ENCODE data around the gene GJA3. TPM values are rescaled to one million over a fixed set of nuclear protein-coding genes. Genes with fewer than 3 reads are reported as not detected.
"Not testable (repeated sequence)": the region's sequence is repeated elsewhere in the genome, so short reads cannot be mapped to it uniquely, and the experiment has no call there.

The GJA3 gene
- polyA plus RNA-seq, 6 donors from 2014 or later, result 0.13 to 0.25 (median 0.14) TPM; not detected in 3

DNA sequence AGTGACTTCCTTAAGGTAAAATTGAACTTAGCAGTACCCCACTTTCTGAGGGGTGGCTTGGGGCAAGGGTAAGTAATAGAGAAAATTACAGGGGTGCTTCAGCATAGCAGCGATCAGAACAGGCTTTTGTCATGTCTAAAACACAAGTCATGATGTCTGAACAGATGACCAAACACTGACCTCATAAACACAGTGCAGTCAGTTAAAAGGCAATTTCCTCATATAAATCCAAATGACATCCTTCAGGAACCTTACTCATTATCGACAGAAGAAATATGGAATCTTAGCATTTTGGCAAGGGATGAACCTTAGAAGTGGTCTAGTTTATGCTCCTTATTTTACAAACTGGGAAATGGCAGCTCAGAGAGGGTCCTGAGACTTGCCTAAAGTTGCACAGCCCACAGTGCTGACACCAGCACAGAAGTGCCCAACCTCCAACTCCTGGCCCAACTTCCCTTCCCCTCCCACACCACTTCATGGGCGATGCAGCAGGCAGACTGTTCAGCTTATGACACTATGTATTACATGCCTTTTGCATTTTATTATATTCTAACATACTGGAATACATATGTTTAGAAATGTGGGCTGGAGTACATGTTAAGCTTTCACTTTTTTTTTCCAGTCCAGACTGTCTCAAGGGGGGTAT, 3.6 kb downstream of the GJA3 start:
- ATAC-seq (ENCODE audit: low read depth in 2 of 2) (no peak), DNase-seq (no peak)
- no peak overlapping the region for H3K4me3 Mint-ChIP-seq
- no peaks in the 10 kb centered on the region for H3K36me3 Mint-ChIP-seq
- H3K4me1 Mint-ChIP-seq, result peaks cover 0 to 17% (median 15%) of the 10 kb centered on the region in 3 donors
- peaks cover 0 to 2% (median 0%) of the 10 kb centered on the region in 7 donors for H3K9me3 Mint-ChIP-seq
- H3K27ac Mint-ChIP-seq, result no peak overlapping the region
- peaks cover 0 to 7% (median 0%) of the 10 kb centered on the region in 3 donors for H3K27me3 Mint-ChIP-seq

DNA sequence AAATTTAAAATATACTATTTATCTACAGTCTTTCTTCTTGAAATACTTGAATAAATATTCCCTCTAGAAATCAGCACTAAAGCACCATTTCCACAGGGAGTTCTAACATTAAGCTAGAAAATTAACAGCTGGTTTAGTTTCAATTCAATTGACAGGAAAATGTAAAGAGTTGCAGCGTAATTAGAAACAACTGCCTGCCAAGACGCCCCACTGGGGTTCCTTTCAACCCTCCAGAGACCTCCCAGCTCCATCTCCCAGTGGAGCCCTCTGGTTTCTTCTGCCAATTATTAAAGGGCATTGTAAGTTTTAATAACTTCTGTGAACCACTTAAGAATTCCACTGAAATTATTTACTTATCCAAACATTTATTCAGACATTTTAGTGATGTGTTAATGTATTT, 4.2 kb downstream of the GJA3 start:
- ATAC-seq (ENCODE audit: low read depth in 2 of 2), result no peak
- H3K27ac Mint-ChIP-seq, result no peak overlapping the region
- peaks cover 0 to 3% (median 0%) of the 10 kb centered on the region in 7 donors for H3K9me3 Mint-ChIP-seq
- no peak for DNase-seq
- peaks cover 0 to 13% (median 10%) of the 10 kb centered on the region in 3 donors for H3K4me1 Mint-ChIP-seq
- peaks cover 3 to 7% (median 5%) of the 10 kb centered on the region in 3 donors for H3K27me3 Mint-ChIP-seq
- H3K4me3 Mint-ChIP-seq, result no peak overlapping the region
- H3K36me3 Mint-ChIP-seq, result no peaks in the 10 kb centered on the region

DNA sequence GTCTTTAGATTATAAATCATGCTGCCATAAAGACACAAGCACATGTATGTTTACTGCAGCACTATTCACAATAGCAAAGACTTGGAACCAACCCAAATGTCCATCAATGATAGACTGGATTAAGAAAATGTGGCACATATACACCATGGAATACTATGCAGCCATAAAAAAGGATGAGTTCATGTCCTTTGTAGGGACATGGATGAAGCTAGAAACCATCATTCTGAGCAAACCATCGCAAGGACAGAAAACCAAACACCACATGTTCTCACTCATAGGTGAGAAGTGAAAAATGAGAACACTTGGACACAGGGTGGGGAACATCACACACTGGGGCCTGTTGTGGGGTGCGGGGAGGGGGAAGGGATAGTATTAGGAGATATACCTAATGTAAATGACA, 7.6 kb downstream of the GJA3 start:
- DNase-seq; H3K4me3 Mint-ChIP-seq; H3K27ac Mint-ChIP-seq; H3K9me3 Mint-ChIP-seq; H3K4me1 Mint-ChIP-seq; ATAC-seq (ENCODE audit: low read depth in 2 of 2): not testable (repeated sequence)
- Mint-ChIP-seq H3K27me3 (peaks cover 11 to 36% (median 31%) of the 10 kb centered on the region in 3 donors), H3K36me3 (peaks cover 0 to 10% of the 10 kb centered on the region in 2 donors)

DNA sequence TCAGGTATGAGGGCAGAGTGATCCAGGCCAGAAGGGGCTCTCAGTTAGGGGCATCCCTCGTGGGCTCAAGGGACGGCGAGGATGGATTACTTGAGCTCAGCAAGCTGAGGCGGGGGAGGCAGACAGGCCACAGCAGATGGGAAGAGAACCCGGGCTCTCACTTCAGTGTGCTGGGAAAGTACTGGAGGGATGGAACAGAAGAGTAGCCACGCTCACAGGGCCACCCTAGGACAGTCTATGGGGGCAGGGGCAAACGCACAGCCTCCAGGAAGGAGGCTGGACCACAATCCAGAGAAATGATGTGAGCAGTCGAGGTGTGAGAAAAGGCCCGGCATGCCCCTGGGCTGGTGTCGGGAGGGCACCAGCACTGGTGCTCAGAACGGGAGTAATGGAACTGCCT, 9.2 kb downstream of the GJA3 start:
- peaks cover 16 to 50% (median 43%) of the 10 kb centered on the region in 3 donors for H3K27me3 Mint-ChIP-seq
- H3K4me1 Mint-ChIP-seq, result no peaks in the 10 kb centered on the region
- peaks cover 0 to 4% (median 0%) of the 10 kb centered on the region in 7 donors for H3K9me3 Mint-ChIP-seq
- H3K27ac Mint-ChIP-seq, result no peak overlapping the region
- H3K36me3 Mint-ChIP-seq, result peaks cover 0 to 10% of the 10 kb centered on the region in 2 donors
- no peak overlapping the region for H3K4me3 Mint-ChIP-seq
- DNase-seq, result no peak
- ATAC-seq (ENCODE audit: low read depth in 2 of 2), result no peak

DNA sequence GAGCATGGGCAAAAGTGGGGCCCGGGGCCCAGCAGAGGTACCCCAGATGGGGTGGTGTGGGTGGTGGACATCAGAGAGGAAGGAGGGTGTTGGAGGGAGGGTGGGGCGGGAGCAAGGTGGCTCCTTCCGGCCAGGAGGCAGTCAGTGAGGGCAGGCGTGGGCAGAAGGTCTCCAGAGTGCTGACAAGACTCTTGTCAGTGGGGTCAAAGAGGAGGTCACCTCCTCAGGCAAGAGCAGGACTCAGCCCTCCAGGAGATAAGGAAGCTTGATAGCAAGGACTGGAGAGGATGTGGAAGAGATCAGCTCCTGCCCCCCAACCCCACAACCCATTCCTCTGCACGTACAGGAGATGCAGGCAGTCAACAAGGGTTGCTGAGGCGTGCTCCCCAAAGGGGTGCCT, 9.8 kb downstream of the GJA3 start:
- no peak for ATAC-seq (ENCODE audit: low read depth in 2 of 2)
- no peak for DNase-seq
- H3K4me1 Mint-ChIP-seq, result no peaks in the 10 kb centered on the region
- peaks cover 0 to 10% of the 10 kb centered on the region in 2 donors for H3K36me3 Mint-ChIP-seq
- H3K27me3 Mint-ChIP-seq, result peaks cover 16 to 54% (median 43%) of the 10 kb centered on the region in 3 donors
- no peak overlapping the region for H3K4me3 Mint-ChIP-seq
- peak overlapping the region in 1 of 6 donors; percentile 14 for H3K27ac Mint-ChIP-seq
- H3K9me3 Mint-ChIP-seq, result peaks cover 0 to 4% (median 0%) of the 10 kb centered on the region in 7 donors

DNA sequence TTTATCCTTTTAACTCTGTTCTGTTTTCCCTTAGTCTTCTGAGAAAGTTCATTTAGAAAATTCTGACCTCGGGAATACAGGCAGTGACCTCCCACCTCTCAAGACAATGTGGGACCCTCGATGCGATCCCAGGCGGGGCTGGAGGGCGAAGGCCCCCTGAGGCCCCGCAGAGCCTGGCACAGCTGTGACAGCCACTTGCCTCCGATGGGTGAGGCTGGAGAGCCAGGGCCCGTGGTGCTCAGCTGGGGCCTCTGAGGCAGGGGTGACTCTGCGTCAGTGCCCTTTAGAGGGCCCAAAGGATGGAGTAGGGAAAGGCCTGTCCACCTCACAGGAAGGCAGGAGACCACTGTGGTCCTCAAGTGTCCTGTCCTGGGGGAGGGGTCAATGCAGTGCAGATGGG, 10.3 kb downstream of the GJA3 start:
- H3K27ac Mint-ChIP-seq, result no peak overlapping the region
- no peak for DNase-seq
- H3K4me1 Mint-ChIP-seq, result no peaks in the 10 kb centered on the region
- ATAC-seq (ENCODE audit: low read depth in 2 of 2), result no peak
- H3K36me3 Mint-ChIP-seq, result peaks cover 0 to 10% of the 10 kb centered on the region in 2 donors
- peaks cover 16 to 58% (median 45%) of the 10 kb centered on the region in 3 donors for H3K27me3 Mint-ChIP-seq
- no peak overlapping the region for H3K4me3 Mint-ChIP-seq
- H3K9me3 Mint-ChIP-seq, result peaks cover 0 to 4% (median 0%) of the 10 kb centered on the region in 7 donors

DNA sequence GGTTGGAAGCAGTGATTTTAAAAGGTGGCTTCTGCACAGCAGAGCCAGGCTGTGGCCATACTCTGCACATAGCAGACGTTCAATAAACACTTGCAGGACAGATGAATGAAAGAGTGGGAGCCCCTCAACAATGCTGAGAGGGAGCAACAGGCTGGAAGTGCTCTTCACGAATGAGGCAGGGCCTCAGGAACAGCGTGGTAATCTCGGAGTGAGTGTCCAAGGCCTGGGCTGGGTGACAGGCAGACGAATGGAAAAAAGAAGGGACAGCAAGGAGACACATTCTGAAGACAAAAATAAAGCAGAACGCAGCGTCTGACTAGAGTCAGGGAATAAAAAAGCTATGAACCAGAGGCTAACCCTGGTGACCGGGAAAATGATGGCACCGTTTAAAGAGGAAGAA, 11.1 kb downstream of the GJA3 start:
- Mint-ChIP-seq H3K36me3 (peaks cover 0 to 10% of the 10 kb centered on the region in 2 donors), H3K4me3 (no peak overlapping the region), H3K27me3 (peaks cover 16 to 65% (median 50%) of the 10 kb centered on the region in 3 donors), H3K4me1 (no peaks in the 10 kb centered on the region), H3K27ac (peak overlapping the region in 1 of 6 donors; percentile 45), H3K9me3 (peaks cover 0 to 4% (median 0%) of the 10 kb centered on the region in 7 donors)
- DNase-seq, result no peak
- no peak for ATAC-seq (ENCODE audit: low read depth in 2 of 2)

DNA sequence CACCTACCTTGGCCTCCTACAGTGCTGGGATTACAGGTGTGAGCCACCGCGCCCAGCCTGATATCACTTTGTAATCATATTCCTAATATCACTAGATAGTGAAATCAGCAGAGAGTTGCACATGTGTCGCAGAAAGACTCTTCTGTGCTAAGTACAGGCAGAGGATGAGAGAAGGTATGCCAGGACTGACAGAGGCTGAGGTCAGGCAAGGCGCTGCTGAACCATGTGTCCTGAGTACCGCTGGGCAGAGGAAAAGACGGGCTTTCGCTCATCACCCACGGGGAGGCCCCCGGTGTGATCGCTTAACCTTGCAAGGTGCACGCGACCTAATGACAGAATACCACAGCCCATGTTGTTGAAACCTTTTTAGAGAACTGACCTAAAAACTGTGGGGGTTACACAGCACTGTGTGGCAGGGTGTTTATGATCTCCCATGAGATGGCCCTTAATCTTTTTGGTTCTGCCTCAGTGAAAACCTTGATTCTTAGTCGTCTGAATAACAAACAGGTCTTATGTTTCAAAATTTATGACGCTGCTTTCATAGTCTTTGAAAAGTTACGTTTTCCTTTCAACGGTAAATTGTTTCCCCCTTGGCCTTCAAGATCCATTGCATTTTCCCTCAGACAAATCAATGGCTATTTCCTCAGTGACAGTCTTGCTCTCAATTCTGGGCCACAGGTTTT, 12.2 kb downstream of the GJA3 start:
- no peaks in the 10 kb centered on the region for H3K4me1 Mint-ChIP-seq
- DNase-seq, result no peak
- peaks cover 0 to 10% of the 10 kb centered on the region in 2 donors for H3K36me3 Mint-ChIP-seq
- peaks cover 0 to 4% (median 0%) of the 10 kb centered on the region in 7 donors for H3K9me3 Mint-ChIP-seq
- no peak for ATAC-seq (ENCODE audit: low read depth in 2 of 2)
- H3K27me3 Mint-ChIP-seq, result peaks cover 21 to 76% (median 57%) of the 10 kb centered on the region in 3 donors
- no peak overlapping the region for H3K4me3 Mint-ChIP-seq
- H3K27ac Mint-ChIP-seq, result no peak overlapping the region

DNA sequence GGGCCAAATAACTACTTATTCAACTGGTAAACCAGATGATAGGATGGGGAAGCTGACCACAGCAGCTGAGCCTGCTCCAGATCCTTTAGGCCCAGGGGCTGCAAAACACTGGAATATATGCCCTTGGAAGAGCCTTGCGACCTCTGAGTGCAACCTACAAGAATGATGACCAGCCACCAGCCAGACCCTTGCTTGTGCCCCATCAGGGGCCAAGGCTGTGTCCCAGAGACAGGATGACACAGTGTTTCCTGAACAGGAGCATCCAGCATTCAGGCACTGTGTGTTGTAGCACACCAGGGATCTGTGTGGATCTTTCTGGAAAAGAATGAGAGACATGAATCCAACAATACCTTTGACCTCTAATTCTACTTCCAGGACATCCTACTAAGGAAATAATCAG, 14.5 kb downstream of the GJA3 start:
- peaks cover 22 to 86% (median 68%) of the 10 kb centered on the region in 3 donors for H3K27me3 Mint-ChIP-seq
- no peak overlapping the region for H3K4me3 Mint-ChIP-seq
- no peak overlapping the region for H3K27ac Mint-ChIP-seq

DNA sequence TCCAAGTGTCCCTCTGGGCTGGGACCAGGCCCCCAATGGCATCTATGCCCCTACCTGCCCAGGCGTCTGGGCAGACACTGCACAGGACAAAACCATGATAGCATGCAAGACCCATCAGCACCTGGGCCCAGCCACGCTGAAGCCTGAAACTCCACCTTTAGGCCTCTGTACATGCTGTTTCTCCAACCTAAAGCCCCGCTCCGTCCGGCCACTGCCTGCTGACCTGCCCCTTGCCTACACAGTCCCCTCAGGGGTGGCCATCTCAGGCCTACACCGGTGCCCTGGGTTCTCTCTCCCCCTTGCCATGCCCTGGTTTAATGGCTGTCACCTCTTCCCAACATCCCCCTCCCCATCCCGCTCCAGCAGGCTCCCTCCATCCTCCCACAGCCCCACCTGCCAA, 15.3 kb downstream of the GJA3 start:
- Mint-ChIP-seq H3K36me3 (peaks cover 0 to 10% of the 10 kb centered on the region in 2 donors), H3K4me1 (peaks cover 0 to 6% (median 0%) of the 10 kb centered on the region in 3 donors), H3K9me3 (peaks cover 0 to 1% (median 0%) of the 10 kb centered on the region in 7 donors), H3K27ac (no peak overlapping the region), H3K27me3 (peaks cover 30 to 83% (median 64%) of the 10 kb centered on the region in 3 donors), H3K4me3 (no peak overlapping the region)
- DNase-seq, result no peak
- no peak for ATAC-seq (ENCODE audit: low read depth in 2 of 2)

More for the DNA sequence above, 14.5 kb downstream of the GJA3 start:
- ATAC-seq (ENCODE audit: low read depth in 2 of 2) (no peak), DNase-seq (no peak)
- Mint-ChIP-seq H3K36me3 (peaks cover 0 to 10% of the 10 kb centered on the region in 2 donors), H3K4me1 (peaks cover 0 to 5% (median 0%) of the 10 kb centered on the region in 3 donors), H3K9me3 (peaks cover 0 to 1% (median 0%) of the 10 kb centered on the region in 7 donors)

DNA sequence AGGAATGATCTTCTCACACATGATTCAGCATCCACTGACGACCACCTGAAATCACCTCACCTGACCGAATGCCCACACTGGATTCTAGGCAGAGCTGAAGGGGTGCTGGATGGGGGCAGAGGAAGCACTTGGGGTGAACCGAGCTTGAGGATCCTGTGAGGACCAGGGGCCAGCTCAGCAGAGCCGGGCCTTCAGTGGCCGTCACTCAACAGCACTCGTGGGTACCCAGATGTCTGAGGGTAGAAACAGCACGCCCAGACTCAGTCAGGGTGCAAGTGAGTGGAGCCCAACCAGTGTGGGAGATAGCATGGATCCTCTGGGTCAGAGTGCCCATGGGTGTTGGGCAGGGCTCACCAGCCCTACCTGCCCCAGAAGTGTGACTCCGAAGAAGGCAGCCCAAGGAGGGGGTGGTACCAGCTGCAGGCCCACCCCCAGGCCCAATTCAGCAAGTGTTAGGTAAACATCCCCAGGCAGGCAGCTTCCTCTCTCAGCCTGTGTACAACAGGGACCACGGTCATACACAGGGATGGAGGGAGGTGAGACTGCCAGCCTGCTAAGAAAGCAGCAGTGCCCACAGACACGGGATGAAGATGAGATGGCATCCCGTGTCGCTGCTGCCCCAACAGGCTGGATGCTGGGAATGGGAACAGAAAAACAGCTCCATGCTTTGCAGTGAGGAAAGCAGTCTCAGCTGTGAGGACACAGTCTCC, 16.6 kb downstream of the GJA3 start:
- ATAC-seq (ENCODE audit: low read depth in 2 of 2) (no peak), DNase-seq (no peak)
- peaks cover 42 to 80% (median 52%) of the 10 kb centered on the region in 3 donors for H3K27me3 Mint-ChIP-seq

DNA sequence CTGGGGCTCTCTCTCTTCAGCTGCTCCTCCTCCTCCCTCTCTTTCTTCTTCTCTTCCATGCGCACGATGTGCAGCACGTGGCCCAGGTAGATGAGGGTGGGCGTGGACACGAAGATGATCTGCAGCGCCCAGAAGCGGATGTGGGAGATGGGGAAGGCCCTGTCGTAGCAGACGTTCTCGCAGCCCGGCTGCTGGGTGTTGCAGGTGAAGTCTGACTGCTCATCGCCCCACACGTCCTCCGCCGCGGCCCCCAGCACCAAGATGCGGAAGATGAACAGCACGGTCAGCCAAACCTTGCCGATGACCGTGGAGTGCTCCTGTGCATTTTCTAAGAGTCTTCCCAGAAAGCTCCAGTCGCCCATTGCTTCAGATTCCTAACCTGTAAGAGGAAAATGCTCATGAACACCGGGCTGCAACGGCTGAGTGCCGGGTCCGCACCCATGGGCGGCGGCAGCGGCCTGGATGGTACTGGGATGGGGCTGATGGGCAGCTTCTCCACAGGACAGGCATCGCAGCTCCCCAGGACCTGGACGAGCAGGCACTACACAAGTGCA, 17.8 kb downstream of the GJA3 start:
- Mint-ChIP-seq H3K4me1 (peaks cover 0 to 6% (median 0%) of the 10 kb centered on the region in 3 donors), H3K36me3 (no peaks in the 10 kb centered on the region), H3K4me3 (peak overlapping the region in 1 of 8 donors; percentile 61), H3K27ac (no peak overlapping the region), H3K27me3 (peaks cover 43 to 69% (median 54%) of the 10 kb centered on the region in 3 donors), H3K9me3 (peaks cover 0 to 1% (median 0%) of the 10 kb centered on the region in 7 donors)
- ATAC-seq (ENCODE audit: low read depth in 2 of 2), result no peak
- no peak for DNase-seq

More for the DNA sequence above, 16.6 kb downstream of the GJA3 start:
- H3K4me3 Mint-ChIP-seq, result no peak overlapping the region
- no peak overlapping the region for H3K27ac Mint-ChIP-seq
- peaks cover 0 to 1% (median 0%) of the 10 kb centered on the region in 7 donors for H3K9me3 Mint-ChIP-seq
- H3K4me1 Mint-ChIP-seq, result peaks cover 0 to 6% (median 0%) of the 10 kb centered on the region in 3 donors
- H3K36me3 Mint-ChIP-seq, result no peaks in the 10 kb centered on the region

All from naive B cell (primary cell).